SH-SY5Y (cell line): Measurements from ENCODE around the gene SLC22A5.

ENCODE experiments used
- GATA2 ChIP-seq: IDR thresholded peaks from 2 replicates; pipeline ENCODE4 v1.6.1; 2011; ENCODE audit warnings: mild to moderate bottlenecking, low read depth, low read length
- GATA3 ChIP-seq: IDR thresholded peaks from 2 replicates; pipeline ENCODE4 v1.6.1; 2011; ENCODE audit warnings: low read depth, mild to moderate bottlenecking, low read length, moderate library complexity

GRCh38 chr5:132436936-132437335 is 67.4 kb downstream of the SLC22A5 start:
- TF ChIP-seq GATA3 (no peak), GATA2 (no peak)
